MCF 10A (cell line): Measurements from ENCODE around the gene NFYC. TPM values are rescaled to one million over a fixed set of nuclear protein-coding genes. Genes with fewer than 3 reads are reported as not detected.
"Not testable (repeated sequence)": the region's sequence is repeated elsewhere in the genome, so short reads cannot be mapped to it uniquely, and the experiment has no call there.

Experiments
- BruUV-seq: library from RNA; stranded (reverse); fragments of 400-500 nt; replicated peaks from 2 replicates; lab custom pipeline; 2021; lab: Mats Ljungman, UMichigan
- CTCF ChIA-PET: fragments of 300-600 bp; sonication (Branson Sonifier 250); formaldehyde crosslinking; extraction: SDS; loops from one replicate; lab custom pipeline; 2021; ENCODE audit warnings: antibody characterized with exemption, inconsistent platforms; lab: Yijun Ruan, JAX
- POLR2A ChIA-PET: fragments of 300-600, 350-650 bp; sonication (Branson Sonifier 250); formaldehyde crosslinking; extraction: SDS; loops from one replicate; lab custom pipeline; 2020; ENCODE audit warnings: antibody characterized with exemption, inconsistent platforms; lab: Yijun Ruan, JAX
- DNase-seq: peaks from one replicate; pipeline ENCODE4 v3.0.0-alpha.2; 2018; ENCODE audit not compliant: unreplicated experiment
- H3K27ac Mint-ChIP-seq: one replicate; pipeline ENCODE4 v1.8.0; 2022; ENCODE audit warnings: mild to moderate bottlenecking, low read depth, mixed read lengths; ENCODE audit not compliant: unreplicated experiment
- H3K27me3 Mint-ChIP-seq: one replicate; pipeline ENCODE4 v1.8.0; 2022; ENCODE audit warnings: mixed read lengths; ENCODE audit not compliant: insufficient read depth, unreplicated experiment
- H3K36me3 Mint-ChIP-seq: one replicate; pipeline ENCODE4 v1.8.0; 2022; ENCODE audit warnings: mild to moderate bottlenecking, moderate library complexity, mixed read lengths; ENCODE audit not compliant: insufficient read depth, unreplicated experiment
- H3K4me1 Mint-ChIP-seq: one replicate; pipeline ENCODE4 v1.8.0; 2022; ENCODE audit warnings: mixed read lengths; ENCODE audit not compliant: insufficient read depth, unreplicated experiment
- H3K4me3 Mint-ChIP-seq: one replicate; pipeline ENCODE4 v1.8.0; 2022; ENCODE audit warnings: mild to moderate bottlenecking, moderate library complexity, mixed read lengths; ENCODE audit not compliant: unreplicated experiment
- H3K9me3 Mint-ChIP-seq: one replicate; pipeline ENCODE4 v1.8.0; 2022; ENCODE audit warnings: mixed read lengths; ENCODE audit not compliant: unreplicated experiment
- CTCF ChIP-seq: fragments of 200-600 bp; IDR thresholded peaks from one replicate; pipeline ENCODE4 v1.8.0; 2022; ENCODE audit warnings: antibody characterized with exemption, mild to moderate bottlenecking; ENCODE audit not compliant: unreplicated experiment
- intact Hi-C: fragments of 100-400 bp; cut with micrococcal nuclease; formaldehyde crosslinking; loops from 2 replicates; pipeline ENCODE4 v1.14.1; 2022
- total RNA-seq: library from RNA; stranded (reverse); gene quantifications from 2 replicates; pipeline ENCODE4 v1.2.3, GENCODE V29; 2022

NFYC gene
- total RNA-seq, 1 experiment from 2014 or later: 69.6 TPM

GRCh38 chr1:40697436-40697835 lies 5.9 kb downstream of the NFYC start:
- H3K9me3 Mint-ChIP-seq: no peaks in the 10 kb centered on the region
- no peak overlapping the region for H3K4me3 Mint-ChIP-seq
- no TSS peak for BruUV-seq
- peaks cover 6% of the 10 kb centered on the region for H3K36me3 Mint-ChIP-seq
- H3K27ac Mint-ChIP-seq: no peak overlapping the region
- no peak for TF ChIP-seq CTCF
- peaks cover 23% of the 10 kb centered on the region for H3K4me1 Mint-ChIP-seq
- intact Hi-C loops: loop anchor here (5.0 kb wide), 1 partner anchor 60 kb away; no protein-coding TSS in a partner anchor
- CTCF ChIA-PET: no interaction called here
- no peaks in the 10 kb centered on the region for H3K27me3 Mint-ChIP-seq
- POLR2A ChIA-PET: interaction anchor here (18.2 kb wide), 1 partner anchor 20 kb away, joined by 633 read pairs; no protein-coding TSS in a partner anchor
- no peak for DNase-seq

GRCh38 chr1:40699787-40700186 lies 8.3 kb downstream of the NFYC start:
- Mint-ChIP-seq H3K27me3 (no peaks in the 10 kb centered on the region), H3K36me3 (no peaks in the 10 kb centered on the region), H3K27ac (peak overlapping the region; percentile 79), H3K4me3 (no peak overlapping the region), H3K9me3 (no peaks in the 10 kb centered on the region), H3K4me1 (peaks cover 17% of the 10 kb centered on the region)
- POLR2A ChIA-PET: interaction anchor here (8.2 to 18.2 kb wide), 2 partner anchors 7 to 18 kb away, joined by 138 to 633 read pairs; partner anchors contain the start of gene NFYC
- intact Hi-C loops: loop anchor here (5.0 kb wide), 1 partner anchor 58 kb away; no protein-coding TSS in a partner anchor
- no peak for TF ChIP-seq CTCF
- CTCF ChIA-PET: no interaction called here
- no peak for DNase-seq
- no TSS peak for BruUV-seq

GRCh38 chr1:40701684-40702083 lies 10.2 kb downstream of the NFYC start:
- H3K27me3 Mint-ChIP-seq: no peaks in the 10 kb centered on the region
- peaks cover 14% of the 10 kb centered on the region for H3K4me1 Mint-ChIP-seq
- BruUV-seq: no TSS peak
- no peaks in the 10 kb centered on the region for H3K36me3 Mint-ChIP-seq
- ChIA-PET POLR2A (interaction anchor here (0.9 to 18.2 kb wide), 3 partner anchors 9 to 45 kb away, joined by 3 to 633 read pairs (median 138); partner anchors contain the start of gene NFYC), CTCF (interaction anchor here (0.6 to 2.2 kb wide), 4 partner anchors 8 to 63 kb away, joined by 3 to 7 read pairs (median 4); partner anchors contain the start of gene NFYC)
- H3K9me3 Mint-ChIP-seq: no peaks in the 10 kb centered on the region
- TF ChIP-seq CTCF: no peak
- no peak for DNase-seq
- no peak overlapping the region for H3K4me3 Mint-ChIP-seq
- H3K27ac Mint-ChIP-seq: no peak overlapping the region
- intact Hi-C loops: no loop called here

- H3K27me3 Mint-ChIP-seq, intact Hi-C loops, H3K9me3 Mint-ChIP-seq, H3K36me3 Mint-ChIP-seq, BruUV-seq, H3K4me1 Mint-ChIP-seq: not testable (repeated sequence)
- Mint-ChIP-seq H3K27ac (peak overlapping the region; percentile 23), H3K4me3 (peak overlapping the region; percentile 36)
- CTCF ChIA-PET: interaction anchor here (0.6 to 2.2 kb wide), 3 partner anchors 11 to 259 kb away, joined by 3 to 7 read pairs (median 3); partner anchors contain the start of gene NFYC
- POLR2A ChIA-PET: interaction anchor here (0.7 to 18.2 kb wide), 4 partner anchors 10 to 32 kb away, joined by 3 to 633 read pairs (median 71); partner anchors contain the start of gene NFYC
- peak; percentile 38 for DNase-seq
Measured at GRCh38 chr1:40702810-40703209, 11.3 kb downstream of the NFYC start.
